Measurements from ENCODE around the gene F8.

Gene F8

DNA sequence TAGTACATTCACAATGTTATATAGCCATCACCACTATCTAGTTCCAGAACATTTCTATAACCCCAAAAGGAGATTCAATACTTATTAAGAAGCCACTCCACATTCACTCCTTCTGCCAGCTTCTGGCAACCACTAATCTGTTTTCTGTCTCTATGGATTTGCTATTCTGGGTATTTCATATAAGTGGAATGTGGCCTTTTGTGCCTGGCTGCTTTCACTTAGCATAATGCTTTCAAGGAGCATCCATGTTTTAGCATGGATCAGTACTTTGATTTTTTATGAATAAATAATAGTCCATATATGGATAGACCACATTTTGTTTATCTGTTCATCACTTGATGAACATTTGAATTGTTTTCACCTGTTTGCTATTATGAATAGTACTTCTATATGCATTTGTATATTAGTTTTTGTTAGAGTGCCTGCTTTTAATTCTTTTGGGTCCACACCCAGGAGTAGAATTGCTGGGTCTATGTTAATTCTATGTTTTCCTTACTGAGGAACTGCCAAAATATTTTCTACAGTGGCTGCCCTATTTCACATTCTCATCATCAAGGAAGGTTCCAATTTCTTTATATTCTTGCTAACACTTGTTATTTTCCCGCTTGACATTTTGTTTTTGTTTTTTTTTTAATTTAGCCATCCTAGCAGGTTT is 171.4 kb downstream of the F8 start:
- Histone ChIP-seq H3K27me3 (ENCODE audit: insufficient read depth, low read length, poor library complexity, severe bottlenecking) (no peaks in the 10 kb centered on the region), H3K79me2 (ENCODE audit: insufficient read depth, low read length) (no peaks in the 10 kb centered on the region), H3K4me2 (ENCODE audit: low read depth, low read length, poor library complexity, severe bottlenecking) (no peak overlapping the region), H3K4me3 (ENCODE audit: low read length, poor library complexity, severe bottlenecking) (no peak overlapping the region), H3K36me3 (ENCODE audit: insufficient read depth, low read length) (no peaks in the 10 kb centered on the region), H3K9ac (ENCODE audit: low read depth, low read length, poor library complexity, severe bottlenecking) (no peak overlapping the region), H3F3A (ENCODE audit: low read depth) (no peaks in the 10 kb centered on the region), H3K4me1 (ENCODE audit: insufficient read depth, low read length, poor library complexity, severe bottlenecking) (no peaks in the 10 kb centered on the region), H3K9me3 (ENCODE audit: insufficient read depth, low read depth, low read length) (no peaks in the 10 kb centered on the region), H4K20me1 (ENCODE audit: insufficient read depth, low read length, poor library complexity, severe bottlenecking) (no peaks in the 10 kb centered on the region), H2AFZ (ENCODE audit: low read length) (no peak overlapping the region), H3K9me2 (replicated peaks; ENCODE audit: low read depth, low read length) (no peaks in the 10 kb centered on the region)
- TF ChIP-seq, protein P1, sequence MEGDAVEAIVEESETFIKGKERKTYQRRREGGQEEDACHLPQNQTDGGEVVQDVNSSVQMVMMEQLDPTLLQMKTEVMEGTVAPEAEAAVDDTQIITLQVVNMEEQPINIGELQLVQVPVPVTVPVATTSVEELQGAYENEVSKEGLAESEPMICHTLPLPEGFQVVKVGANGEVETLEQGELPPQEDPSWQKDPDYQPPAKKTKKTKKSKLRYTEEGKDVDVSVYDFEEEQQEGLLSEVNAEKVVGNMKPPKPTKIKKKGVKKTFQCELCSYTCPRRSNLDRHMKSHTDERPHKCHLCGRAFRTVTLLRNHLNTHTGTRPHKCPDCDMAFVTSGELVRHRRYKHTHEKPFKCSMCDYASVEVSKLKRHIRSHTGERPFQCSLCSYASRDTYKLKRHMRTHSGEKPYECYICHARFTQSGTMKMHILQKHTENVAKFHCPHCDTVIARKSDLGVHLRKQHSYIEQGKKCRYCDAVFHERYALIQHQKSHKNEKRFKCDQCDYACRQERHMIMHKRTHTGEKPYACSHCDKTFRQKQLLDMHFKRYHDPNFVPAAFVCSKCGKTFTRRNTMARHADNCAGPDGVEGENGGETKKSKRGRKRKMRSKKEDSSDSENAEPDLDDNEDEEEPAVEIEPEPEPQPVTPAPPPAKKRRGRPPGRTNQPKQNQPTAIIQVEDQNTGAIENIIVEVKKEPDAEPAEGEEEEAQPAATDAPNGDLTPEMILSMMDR (conservative IDR thresholded peaks at IDR 0.05; ENCODE audit: low read length): no peak
- TF ChIP-seq EZH2phosphoT487 (IDR thresholded peaks at IDR 0.05; ENCODE audit: borderline replicate concordance): no peak

DNA sequence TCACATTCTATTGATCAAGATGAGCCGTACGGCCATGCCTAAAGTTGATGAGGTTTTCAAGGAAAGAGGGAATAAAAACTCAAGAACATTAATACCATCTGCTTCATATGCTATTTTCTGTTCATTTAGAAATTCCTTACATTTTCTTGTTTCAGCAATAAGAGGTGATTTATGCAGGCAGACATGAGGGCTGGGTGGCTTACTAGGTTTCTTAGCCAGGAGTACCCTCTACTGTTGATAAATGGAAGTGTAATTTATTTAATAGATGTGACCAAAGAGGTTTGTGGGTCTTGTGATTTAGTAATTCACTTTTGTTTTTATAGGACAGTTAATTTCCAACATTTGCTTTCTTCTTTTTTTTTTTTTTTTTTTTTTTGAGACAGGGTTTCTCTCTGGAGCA is 181.7 kb downstream of the F8 start:
- no peaks in the 10 kb centered on the region for H3K9me2 ChIP-seq (replicated peaks; ENCODE audit: low read depth, low read length)
- no peaks in the 10 kb centered on the region for H3K4me1 ChIP-seq (ENCODE audit: insufficient read depth, low read length, poor library complexity, severe bottlenecking)
- H3F3A ChIP-seq (ENCODE audit: low read depth): no peaks in the 10 kb centered on the region
- H2AFZ ChIP-seq (ENCODE audit: low read length): no peak overlapping the region
- H3K4me3 ChIP-seq (ENCODE audit: low read length, poor library complexity, severe bottlenecking): no peak overlapping the region
- no peaks in the 10 kb centered on the region for H3K9me3 ChIP-seq (ENCODE audit: insufficient read depth, low read depth, low read length)
- no peaks in the 10 kb centered on the region for H3K79me2 ChIP-seq (ENCODE audit: insufficient read depth, low read length)
- TF ChIP-seq, protein P1 (conservative IDR thresholded peaks at IDR 0.05; ENCODE audit: low read length): peak; percentile 59
- TF ChIP-seq EZH2phosphoT487 (IDR thresholded peaks at IDR 0.05; ENCODE audit: borderline replicate concordance): no peak
- H3K4me2 ChIP-seq (ENCODE audit: low read depth, low read length, poor library complexity, severe bottlenecking): no peak overlapping the region
- H4K20me1 ChIP-seq (ENCODE audit: insufficient read depth, low read length, poor library complexity, severe bottlenecking): no peaks in the 10 kb centered on the region
- H3K27me3 ChIP-seq (ENCODE audit: insufficient read depth, low read length, poor library complexity, severe bottlenecking): no peaks in the 10 kb centered on the region
- no peaks in the 10 kb centered on the region for H3K36me3 ChIP-seq (ENCODE audit: insufficient read depth, low read length)
- no peak overlapping the region for H3K9ac ChIP-seq (ENCODE audit: low read depth, low read length, poor library complexity, severe bottlenecking)

DNA sequence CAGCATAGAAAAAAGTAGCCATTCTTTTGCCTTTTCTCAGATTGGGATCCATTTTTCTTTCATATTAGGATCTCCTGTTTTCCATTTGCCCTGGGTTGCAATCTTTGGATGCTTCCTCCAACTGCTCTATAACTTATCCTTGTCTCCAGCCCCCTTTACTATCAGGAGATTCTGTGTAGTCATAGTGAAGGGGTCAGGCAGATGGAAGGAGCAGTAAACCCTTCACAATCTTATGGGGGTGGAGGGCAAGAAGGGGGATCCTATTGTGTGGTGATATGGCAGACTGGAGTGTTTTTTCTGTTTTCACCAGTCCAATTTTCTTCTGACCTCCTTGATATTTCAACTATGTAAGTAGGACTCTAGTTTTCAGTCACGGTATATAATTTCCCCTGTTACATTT is 186.4 kb downstream of the F8 start:
- Histone ChIP-seq H3K9me3 (ENCODE audit: insufficient read depth, low read depth, low read length) (no peaks in the 10 kb centered on the region), H3K27me3 (ENCODE audit: insufficient read depth, low read length, poor library complexity, severe bottlenecking) (no peaks in the 10 kb centered on the region), H3K9ac (ENCODE audit: low read depth, low read length, poor library complexity, severe bottlenecking) (no peak overlapping the region), H3K9me2 (replicated peaks; ENCODE audit: low read depth, low read length) (no peaks in the 10 kb centered on the region), H3K4me1 (ENCODE audit: insufficient read depth, low read length, poor library complexity, severe bottlenecking) (no peaks in the 10 kb centered on the region), H4K20me1 (ENCODE audit: insufficient read depth, low read length, poor library complexity, severe bottlenecking) (no peaks in the 10 kb centered on the region), H3K79me2 (ENCODE audit: insufficient read depth, low read length) (no peaks in the 10 kb centered on the region), H3F3A (ENCODE audit: low read depth) (no peaks in the 10 kb centered on the region), H3K36me3 (ENCODE audit: insufficient read depth, low read length) (no peaks in the 10 kb centered on the region), H3K4me3 (ENCODE audit: low read length, poor library complexity, severe bottlenecking) (no peak overlapping the region), H3K4me2 (ENCODE audit: low read depth, low read length, poor library complexity, severe bottlenecking) (no peak overlapping the region), H2AFZ (ENCODE audit: low read length) (no peak overlapping the region)
- TF ChIP-seq, protein P1 (conservative IDR thresholded peaks at IDR 0.05; ENCODE audit: low read length): no peak
- TF ChIP-seq EZH2phosphoT487 (IDR thresholded peaks at IDR 0.05; ENCODE audit: borderline replicate concordance): no peak
